Stimulated activated CD4-positive, alpha-beta T cell treated with anti-CD3 and anti-CD28 coated beads, Interleukin-12 subunit alpha, Interleukin-12 subunit beta, amount 100 ng/mL, for 48 hours (primary cell): ENCODE results near the gene THAP4.

Experiments used
- DNase-seq, 3 donors: peaks; one replicate each; pipeline ENCODE4 v3.0.0-alpha.2; 2020; ENCODE audit warnings: low read depth in 2 of 3, low spot score in 1 of 3

THAP4 gene

GRCh38 chr2:241564596-241565410, 72.2 kb downstream of the THAP4 start:
- DNase-seq = no peak

GRCh38 chr2:241563981-241564595, 72.9 kb downstream of the THAP4 start:
- no peak for DNase-seq

- DNase-seq = no peak
These were observed 73.4 kb downstream of the THAP4 start for GRCh38 chr2:241563571-241563980.

- DNase-seq = no peak
These were observed 73.9 kb downstream of the THAP4 start for GRCh38 chr2:241563031-241563507.

- no peak for DNase-seq
These were observed 74.6 kb downstream of the THAP4 start for GRCh38 chr2:241562269-241562891.

GRCh38 chr2:241561832-241562231, 75.1 kb downstream of the THAP4 start:
- no peak for DNase-seq

- no peak for DNase-seq
These were observed 76.0 kb downstream of the THAP4 start for GRCh38 chr2:241560883-241561474.

GRCh38 chr2:241560162-241560882, 76.6 kb downstream of the THAP4 start:
- no peak for DNase-seq

GRCh38 chr2:241559323-241560161, 77.4 kb downstream of the THAP4 start:
- no peak for DNase-seq

GRCh38 chr2:241558532-241559322, 78.2 kb downstream of the THAP4 start, which contains the start of gene BOK:
Gene BOK, plus strand, starts transcription at chr2:241558745. Its CDS starts 739 bp downstream, at chr2:241559484.
- DNase-seq = no peak

GRCh38 chr2:241556746-241557145, 80.2 kb downstream of the THAP4 start:
- no peak for DNase-seq

- DNase-seq = no peak
These were observed 81.2 kb downstream of the THAP4 start for GRCh38 chr2:241555711-241556110.

- DNase-seq = no peak
These were observed 82.2 kb downstream of the THAP4 start for GRCh38 chr2:241554610-241555322.

- DNase-seq = no peak
These were observed 83.0 kb downstream of the THAP4 start for GRCh38 chr2:241553981-241554380.

GRCh38 chr2:241553512-241553830, 83.5 kb downstream of the THAP4 start:
- no peak for DNase-seq

GRCh38 chr2:241551998-241552737, 84.8 kb downstream of the THAP4 start:
- no peak for DNase-seq

GRCh38 chr2:241551599-241551997, 85.4 kb downstream of the THAP4 start:
- DNase-seq = no peak
